Skin epidermis (tissue), 12 donors: Measurements from ENCODE around the gene HSFX3.
A peak's percentile ranks its signal among the peaks of the same experiment; 100 is the strongest.
"Not testable (repeated sequence)": the region's sequence is repeated elsewhere in the genome, so short reads cannot be mapped to it uniquely, and the experiment has no call there.

ENCODE experiments used
- H3K27ac ChIP-seq, 21 experiments: fragments of 200-600 bp; sonication (generic) in 11 of 21; one replicate each; pipeline ENCODE4 v1.5.0; 2020; ENCODE audit warnings: mild to moderate bottlenecking in 3 of 21, inconsistent platforms in 2 of 21, moderate library complexity in 2 of 21
- H3K4me3 ChIP-seq, 7 experiments: fragments of 200-600 bp; sonication (generic) in 2 of 7; one replicate each; pipeline ENCODE4 v1.5.0; 2020; ENCODE audit warnings: inconsistent platforms in 2 of 7, mild to moderate bottlenecking in 2 of 7, moderate library complexity in 1 of 7

Gene HSFX3

GRCh38 chrX:149546962-149547361 is 2.8 kb downstream of the HSFX3 start:
- H3K27ac ChIP-seq, H3K4me3 ChIP-seq: not testable (repeated sequence)

GRCh38 chrX:149545545-149546543 is 3.9 kb downstream of the HSFX3 start:
- not testable (repeated sequence) for H3K4me3 ChIP-seq, H3K27ac ChIP-seq

- Histone ChIP-seq H3K4me3 (peak overlapping the region; percentile 45 to 71 (median 57)), H3K27ac (peak overlapping the region; percentile 14 to 91 (median 85))
Measured at GRCh38 chrX:149541521-149542047, 8.1 kb downstream of the HSFX3 start.

DNA sequence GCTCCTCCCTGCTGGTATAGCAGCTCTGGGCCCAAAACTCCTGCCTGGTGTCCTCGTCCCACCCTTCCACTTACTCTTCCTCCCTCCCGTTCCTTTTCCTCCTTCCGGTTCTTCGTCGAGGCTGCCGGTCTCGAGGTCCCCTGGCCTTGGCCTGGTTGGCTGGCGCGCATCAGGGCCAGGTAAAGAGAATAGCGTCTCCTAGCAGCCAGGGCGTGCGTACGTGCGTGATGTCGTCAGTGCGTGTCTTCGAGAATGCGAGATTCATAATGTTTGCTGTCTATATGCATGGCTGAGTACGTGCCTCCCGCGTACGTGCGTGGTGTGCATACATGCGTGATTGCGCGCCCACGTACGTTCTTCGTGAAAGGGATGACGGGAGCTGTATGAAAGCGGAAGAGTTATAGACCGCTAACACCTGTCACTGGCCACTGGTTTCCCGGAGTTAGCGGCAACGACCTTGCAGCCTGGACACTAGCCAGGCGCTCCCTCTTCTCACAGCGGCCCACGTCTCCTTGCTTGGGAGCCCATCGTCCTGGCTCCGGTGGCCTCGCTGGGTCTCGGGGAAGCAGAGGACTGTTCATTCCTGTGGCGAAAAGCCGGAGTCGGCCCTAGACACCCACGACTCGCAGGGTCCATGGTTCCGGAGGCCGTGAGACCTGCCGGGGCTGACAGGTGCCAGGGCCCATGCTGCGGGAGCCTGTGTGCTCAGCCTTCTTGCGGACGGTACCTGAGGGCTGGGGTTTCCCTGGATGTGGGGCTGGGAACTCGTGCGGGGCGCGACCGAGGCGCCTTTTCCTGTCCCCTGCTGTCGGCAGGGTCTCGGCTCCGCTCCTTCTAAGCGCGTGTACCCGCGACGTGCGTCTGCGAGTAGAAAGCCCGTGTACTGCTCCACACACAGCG is 8.9 kb downstream of the HSFX3 start, which contains the start of gene EOLA1:
TSS of gene EOLA1 (plus strand) at position 392 of the 900 bp plus-strand sequence. CDS start 4,619 bp downstream, outside the sequence.
- H3K4me3 ChIP-seq, result peak within 1 kb of the TSS; percentile 45 to 71 (median 57)

GRCh38 chrX:149540131-149540620 is 9.5 kb downstream of the HSFX3 start:
- Histone ChIP-seq H3K27ac (peak overlapping the region; percentile 9 to 91 (median 85)), H3K4me3 (peak overlapping the region; percentile 45 to 71 (median 57))

More for the DNA sequence above, 8.9 kb downstream of the HSFX3 start, which contains the start of gene EOLA1:
- peak within 1 kb of the TSS; percentile 48 to 91 (median 85) for H3K27ac ChIP-seq

GRCh38 chrX:149539283-149540130 is 10.2 kb downstream of the HSFX3 start:
- Histone ChIP-seq H3K4me3 (peak overlapping the region; percentile 35 to 71 (median 53)), H3K27ac (peak overlapping the region in 16 of 21 experiments; percentile 58 to 89 (median 76))

GRCh38 chrX:149537474-149537873 is 12.2 kb downstream of the HSFX3 start:
- not testable (repeated sequence) for H3K27ac ChIP-seq, H3K4me3 ChIP-seq

DNA sequence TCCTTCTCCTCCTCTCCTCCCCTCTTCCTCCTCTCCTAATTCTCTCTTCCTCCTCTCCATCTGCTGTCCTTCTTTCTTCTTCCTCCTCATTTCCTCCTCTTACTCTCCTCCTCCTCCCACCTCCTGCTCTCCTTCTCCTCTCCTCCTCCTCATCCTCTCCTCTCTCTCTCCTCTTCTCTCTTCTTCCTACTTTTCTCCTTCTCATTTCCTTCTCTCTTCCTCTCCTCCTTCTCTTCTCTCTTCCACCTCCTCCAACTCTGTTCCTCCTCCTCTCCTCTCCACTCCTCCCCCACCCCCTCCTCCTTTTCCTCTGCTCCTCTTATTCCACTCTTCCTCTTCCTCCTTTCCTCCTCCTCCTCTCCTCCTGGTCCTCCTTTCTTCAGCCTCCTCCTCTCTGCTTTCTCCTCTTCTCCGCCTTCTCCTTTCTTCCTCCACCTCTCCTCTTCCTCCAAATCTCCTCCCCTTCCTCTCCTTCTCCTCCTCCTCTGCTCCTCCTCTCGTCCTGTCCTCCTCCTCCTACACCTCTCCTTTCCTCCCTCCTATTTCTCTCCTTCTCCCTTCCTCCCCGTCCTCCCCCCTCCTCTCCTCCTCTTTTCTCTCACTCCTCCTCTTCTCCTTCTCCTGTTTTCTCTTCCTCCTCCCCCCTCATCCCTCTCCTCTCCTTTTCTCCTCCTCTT is 14.7 kb downstream of the HSFX3 start:
- not testable (repeated sequence) for H3K4me3 ChIP-seq, H3K27ac ChIP-seq

GRCh38 chrX:149533999-149534398 is 15.7 kb downstream of the HSFX3 start:
- H3K4me3 ChIP-seq, result not testable (repeated sequence)

DNA sequence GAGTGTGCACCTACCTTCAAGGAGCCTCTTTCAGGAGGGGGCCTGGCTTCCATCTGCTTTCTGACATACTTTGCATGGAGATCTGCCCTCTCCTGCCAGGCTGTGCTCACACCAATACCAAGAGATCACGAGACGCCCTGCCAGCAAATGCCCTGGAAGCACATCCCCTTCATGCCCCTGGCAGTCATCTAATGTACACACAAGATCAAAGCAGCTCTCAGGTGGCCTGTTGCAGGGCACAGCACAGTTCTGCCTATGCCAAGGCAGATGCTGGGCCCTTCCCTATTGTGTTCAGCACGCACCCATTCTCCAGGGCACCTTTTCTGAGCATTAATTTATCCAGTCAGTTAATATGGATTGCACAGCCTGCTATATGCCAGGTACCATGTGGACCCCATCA is 16.9 kb downstream of the HSFX3 start:
- not testable (repeated sequence) for H3K4me3 ChIP-seq, H3K27ac ChIP-seq

More at GRCh38 chrX:149533999-149534398, 15.7 kb downstream of the HSFX3 start:
- not testable (repeated sequence) for H3K27ac ChIP-seq

GRCh38 chrX:149531599-149531998 is 18.1 kb downstream of the HSFX3 start:
- no peak overlapping the region for H3K4me3 ChIP-seq
- no peak overlapping the region for H3K27ac ChIP-seq

- H3K4me3 ChIP-seq, result no peak overlapping the region
- H3K27ac ChIP-seq, result no peak overlapping the region
Measured at GRCh38 chrX:149528381-149528780, 21.3 kb downstream of the HSFX3 start.

- no peak overlapping the region for H3K4me3 ChIP-seq
- no peak overlapping the region for H3K27ac ChIP-seq
Measured at GRCh38 chrX:149527705-149528104, 22.0 kb downstream of the HSFX3 start.

DNA sequence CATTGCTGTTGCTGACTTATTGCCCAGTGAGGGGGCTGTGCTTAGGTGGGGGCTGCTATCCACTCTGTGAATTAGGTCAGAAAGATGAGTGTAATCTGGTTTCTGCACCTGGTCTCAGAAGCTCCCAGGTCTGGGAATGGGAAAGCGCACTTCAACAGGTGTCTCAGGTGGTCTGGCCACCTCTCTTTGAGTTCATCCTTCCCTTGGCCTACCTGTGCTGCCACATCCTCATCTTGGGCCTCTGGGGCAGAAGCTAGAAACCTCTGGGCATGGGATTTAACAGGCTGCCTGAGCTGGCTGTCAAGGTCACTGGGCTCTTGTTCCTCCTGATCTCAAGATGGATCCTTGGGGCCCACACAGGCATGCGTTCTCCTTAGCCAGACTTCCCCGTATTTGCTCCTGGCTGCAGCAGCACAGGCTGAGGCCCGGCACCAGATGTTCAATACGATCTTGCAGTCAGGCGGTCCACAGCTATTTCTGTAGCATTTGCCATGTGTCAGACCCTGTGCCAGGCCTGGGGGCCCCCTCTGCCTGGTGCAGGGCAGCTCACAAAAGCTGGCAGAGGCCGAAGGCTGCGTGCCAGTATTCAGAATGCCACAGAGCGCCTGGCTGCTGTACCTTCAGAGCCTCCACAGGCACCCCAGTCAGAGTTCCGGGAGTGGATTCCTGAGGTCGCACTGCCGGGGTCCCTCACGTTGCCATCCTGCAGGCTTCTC is 23.2 kb downstream of the HSFX3 start:
- not testable (repeated sequence) for H3K4me3 ChIP-seq
- peak overlapping the region in 8 of 21 experiments; percentile 12 to 73 (median 54) for H3K27ac ChIP-seq

- H3K4me3 ChIP-seq, result not testable (repeated sequence)
- peak overlapping the region in 7 of 21 experiments; percentile 12 to 74 (median 70) for H3K27ac ChIP-seq
Measured at GRCh38 chrX:149525903-149526302, 23.8 kb downstream of the HSFX3 start.

DNA sequence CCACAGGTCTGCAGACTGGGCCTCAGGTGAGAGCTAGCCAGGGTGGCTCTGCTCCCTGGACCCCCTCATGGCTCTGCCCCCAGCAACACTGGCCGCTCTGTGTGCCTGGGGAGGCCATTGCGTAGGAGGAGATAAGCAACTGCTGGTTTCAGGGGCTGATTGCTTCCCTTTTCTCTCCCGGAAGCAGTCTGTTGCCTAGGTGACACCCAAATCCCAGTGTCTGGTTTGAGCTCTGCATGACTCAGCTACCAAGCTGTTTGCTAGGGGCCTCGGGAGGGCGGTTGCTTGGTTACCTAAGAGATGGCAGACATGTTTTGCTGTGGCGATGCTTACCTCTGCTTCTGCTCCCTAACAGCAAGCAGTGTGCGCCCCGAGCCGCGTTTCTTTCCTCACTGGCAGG is 24.3 kb downstream of the HSFX3 start:
- not testable (repeated sequence) for H3K4me3 ChIP-seq
- peak overlapping the region in 6 of 21 experiments; percentile 22 to 76 (median 72) for H3K27ac ChIP-seq

GRCh38 chrX:149522916-149523315 is 26.8 kb downstream of the HSFX3 start:
- Histone ChIP-seq H3K4me3 (no peak overlapping the region), H3K27ac (peak overlapping the region in 1 of 21 experiments; percentile 68)
